Astrocyte (in vitro differentiated cells and primary cell): ENCODE data around the gene ZKSCAN1. TPM values are rescaled to one million over a fixed set of nuclear protein-coding genes. Genes with fewer than 3 reads are reported as not detected.

Experiments used
- DNase-seq: peaks from one replicate; pipeline ENCODE4 v3.0.0-alpha.2; 2010; ENCODE audit warnings: low read depth
- FAIRE-seq: peaks from 2 replicates; lab custom pipeline; 2011; peaks lifted over from hg19 to GRCh38; lab: Jason Lieb, UNC
- H2AFZ ChIP-seq: 2 replicates; pipeline ENCODE4 v1.6.0; 2012; ENCODE audit warnings: low read depth, low read length, inconsistent platforms
- H3K27ac ChIP-seq: 2 replicates; pipeline ENCODE4 v1.5.1; 2011; ENCODE audit warnings: low read depth, low read length, inconsistent platforms
- H3K27me3 ChIP-seq: 2 replicates; pipeline ENCODE4 v1.6.0; 2011; ENCODE audit warnings: low read length, inconsistent platforms; ENCODE audit not compliant: insufficient read depth
- H3K36me3 ChIP-seq: 2 replicates; pipeline ENCODE4 v1.5.1; 2011; ENCODE audit warnings: low read length, inconsistent platforms; ENCODE audit not compliant: insufficient read depth
- H3K4me1 ChIP-seq: 2 replicates; pipeline ENCODE4 v1.5.1; 2011; ENCODE audit warnings: low read length, inconsistent platforms; ENCODE audit not compliant: insufficient read depth
- H3K4me2 ChIP-seq: 2 replicates; pipeline ENCODE4 v1.6.0; 2012; ENCODE audit warnings: low read length, inconsistent platforms
- H3K4me3 ChIP-seq: 2 replicates; pipeline ENCODE4 v1.5.1; 2011; ENCODE audit warnings: low read depth, mild to moderate bottlenecking, low read length, inconsistent platforms; ENCODE audit not compliant: insufficient read depth
- H3K79me2 ChIP-seq: 2 replicates; pipeline ENCODE4 v1.6.0; 2012; ENCODE audit warnings: mild to moderate bottlenecking, low read length, inconsistent platforms; ENCODE audit not compliant: insufficient read depth
- H3K9ac ChIP-seq: 2 replicates; pipeline ENCODE4 v1.6.0; 2012; ENCODE audit warnings: mild to moderate bottlenecking, low read length, inconsistent platforms
- H3K9me3 ChIP-seq: 2 replicates; pipeline ENCODE4 v1.5.1; 2012; ENCODE audit warnings: low read depth, mild to moderate bottlenecking, low read length, inconsistent platforms; ENCODE audit not compliant: insufficient read depth
- H4K20me1 ChIP-seq: 2 replicates; pipeline ENCODE4 v1.6.0; 2012; ENCODE audit warnings: low read length, inconsistent platforms; ENCODE audit not compliant: insufficient read depth
- H3K27ac Mint-ChIP-seq: one replicate; pipeline ENCODE4 v1.8.0; 2021; ENCODE audit warnings: mild to moderate bottlenecking, mixed read lengths; ENCODE audit not compliant: unreplicated experiment
- H3K27me3 Mint-ChIP-seq: one replicate; pipeline ENCODE4 v1.8.0; 2021; ENCODE audit warnings: low read depth, mixed read lengths; ENCODE audit not compliant: unreplicated experiment
- H3K36me3 Mint-ChIP-seq: one replicate; pipeline ENCODE4 v1.8.0; 2021; ENCODE audit warnings: low read depth, mixed read lengths; ENCODE audit not compliant: unreplicated experiment
- H3K4me1 Mint-ChIP-seq: one replicate; pipeline ENCODE4 v1.8.0; 2021; ENCODE audit warnings: low read depth, mixed read lengths; ENCODE audit not compliant: unreplicated experiment
- H3K4me3 Mint-ChIP-seq: one replicate; pipeline ENCODE4 v1.8.0; 2021; ENCODE audit warnings: mild to moderate bottlenecking, moderate library complexity, mixed read lengths; ENCODE audit not compliant: unreplicated experiment
- H3K9me3 Mint-ChIP-seq: one replicate; pipeline ENCODE4 v1.8.0; 2021; ENCODE audit warnings: mild to moderate bottlenecking, mixed read lengths; ENCODE audit not compliant: unreplicated experiment
- EZH2 ChIP-seq: IDR thresholded peaks from 2 replicates; pipeline ENCODE4 v1.6.1; 2012; ENCODE audit warnings: mild to moderate bottlenecking, low read length, inconsistent platforms; ENCODE audit not compliant: insufficient read depth
- total RNA-seq: library from RNA; stranded (reverse); gene quantifications from 2 replicates; pipeline ENCODE4 v1.2.1, GENCODE V29; 2021
- TF ChIP-seq, protein P1 (sequence below): IDR thresholded peaks from 2 replicates; pipeline ENCODE4 v1.5.1; 2011; ENCODE audit warnings: low read depth, mild to moderate bottlenecking, inconsistent platforms, low read length, moderate library complexity; ENCODE audit not compliant: insufficient read depth

Gene ZKSCAN1
- total RNA-seq, 1 donor from 2014 or later = 70.8 TPM

DNA sequence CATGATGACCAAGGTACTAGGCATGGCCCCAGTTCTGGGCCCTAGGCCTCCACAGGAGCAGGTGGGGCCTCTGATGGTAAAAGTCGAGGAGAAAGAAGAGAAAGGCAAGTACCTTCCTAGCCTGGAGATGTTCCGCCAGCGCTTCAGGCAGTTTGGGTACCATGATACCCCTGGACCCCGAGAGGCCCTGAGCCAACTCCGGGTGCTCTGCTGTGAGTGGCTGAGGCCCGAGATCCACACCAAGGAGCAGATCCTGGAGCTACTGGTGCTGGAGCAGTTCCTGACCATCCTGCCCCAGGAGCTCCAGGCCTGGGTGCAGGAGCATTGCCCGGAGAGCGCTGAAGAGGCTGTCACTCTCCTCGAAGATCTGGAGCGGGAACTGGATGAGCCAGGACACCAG is 41.6 kb downstream of the ZKSCAN1 start:
- H3K4me1 Mint-ChIP-seq = no peaks in the 10 kb centered on the region
- Histone ChIP-seq H3K27ac (no peak overlapping the region), H3K9ac (no peak overlapping the region), H3K4me3 (no peak overlapping the region), H3K4me1 (no peaks in the 10 kb centered on the region), H3K9me3 (no peaks in the 10 kb centered on the region), H3K79me2 (peaks cover 15% of the 10 kb centered on the region), H4K20me1 (peaks cover 7% of the 10 kb centered on the region), H3K36me3 (peaks cover 10% of the 10 kb centered on the region), H2AFZ (no peak overlapping the region), H3K4me2 (no peak overlapping the region), H3K27me3 (no peaks in the 10 kb centered on the region)
- H3K4me3 Mint-ChIP-seq = no peak overlapping the region
- FAIRE-seq (no peak), DNase-seq (no peak)
- no peak overlapping the region for H3K27ac Mint-ChIP-seq
- H3K9me3 Mint-ChIP-seq = peaks cover 2% of the 10 kb centered on the region
- TF ChIP-seq, protein P1, sequence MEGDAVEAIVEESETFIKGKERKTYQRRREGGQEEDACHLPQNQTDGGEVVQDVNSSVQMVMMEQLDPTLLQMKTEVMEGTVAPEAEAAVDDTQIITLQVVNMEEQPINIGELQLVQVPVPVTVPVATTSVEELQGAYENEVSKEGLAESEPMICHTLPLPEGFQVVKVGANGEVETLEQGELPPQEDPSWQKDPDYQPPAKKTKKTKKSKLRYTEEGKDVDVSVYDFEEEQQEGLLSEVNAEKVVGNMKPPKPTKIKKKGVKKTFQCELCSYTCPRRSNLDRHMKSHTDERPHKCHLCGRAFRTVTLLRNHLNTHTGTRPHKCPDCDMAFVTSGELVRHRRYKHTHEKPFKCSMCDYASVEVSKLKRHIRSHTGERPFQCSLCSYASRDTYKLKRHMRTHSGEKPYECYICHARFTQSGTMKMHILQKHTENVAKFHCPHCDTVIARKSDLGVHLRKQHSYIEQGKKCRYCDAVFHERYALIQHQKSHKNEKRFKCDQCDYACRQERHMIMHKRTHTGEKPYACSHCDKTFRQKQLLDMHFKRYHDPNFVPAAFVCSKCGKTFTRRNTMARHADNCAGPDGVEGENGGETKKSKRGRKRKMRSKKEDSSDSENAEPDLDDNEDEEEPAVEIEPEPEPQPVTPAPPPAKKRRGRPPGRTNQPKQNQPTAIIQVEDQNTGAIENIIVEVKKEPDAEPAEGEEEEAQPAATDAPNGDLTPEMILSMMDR = no peak
- TF ChIP-seq EZH2 = no peak
- no peaks in the 10 kb centered on the region for H3K27me3 Mint-ChIP-seq
- H3K36me3 Mint-ChIP-seq = peaks cover 24% of the 10 kb centered on the region

DNA sequence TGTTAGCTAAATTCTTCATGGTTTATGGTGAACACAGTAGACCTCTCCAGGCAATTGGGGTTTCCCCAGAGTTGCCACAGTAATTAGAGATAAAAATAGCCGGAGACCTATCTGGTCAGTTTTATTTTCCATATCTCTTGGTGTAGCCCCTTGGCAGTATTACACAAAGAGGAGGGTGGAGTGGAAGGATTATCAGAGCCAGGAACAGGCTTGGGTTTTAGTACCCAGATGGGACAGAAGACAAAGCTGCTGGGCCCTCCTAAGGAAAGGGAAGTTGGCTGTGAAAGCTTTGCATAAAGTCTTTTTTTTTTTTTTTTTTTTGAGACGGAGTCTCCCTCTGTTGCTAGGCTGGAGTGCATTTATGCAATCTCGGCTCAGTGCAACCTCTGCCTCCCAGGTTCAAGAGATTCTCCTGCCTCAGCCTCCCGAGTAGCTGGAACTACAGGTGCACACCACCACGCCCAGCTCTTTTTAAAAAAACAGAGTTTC is 43.9 kb downstream of the ZKSCAN1 start:
- peaks cover 2% of the 10 kb centered on the region for H3K9me3 Mint-ChIP-seq
- H3K4me1 ChIP-seq = no peaks in the 10 kb centered on the region
- H3K4me3 Mint-ChIP-seq = no peak overlapping the region

More for the DNA sequence above, 43.9 kb downstream of the ZKSCAN1 start:
- H3K4me3 ChIP-seq = no peak overlapping the region
- FAIRE-seq (no peak), DNase-seq (no peak)
- H3K27ac ChIP-seq = no peak overlapping the region
- peaks cover 36% of the 10 kb centered on the region for H3K36me3 Mint-ChIP-seq
- H3K36me3 ChIP-seq = peaks cover 17% of the 10 kb centered on the region
- H2AFZ ChIP-seq = no peak overlapping the region
- H3K9ac ChIP-seq = no peak overlapping the region
- H3K79me2 ChIP-seq = peaks cover 3% of the 10 kb centered on the region
- TF ChIP-seq, protein P1 = no peak
- TF ChIP-seq EZH2 = no peak
- no peak overlapping the region for H3K27ac Mint-ChIP-seq
- H3K27me3 Mint-ChIP-seq = no peaks in the 10 kb centered on the region
- H4K20me1 ChIP-seq = peaks cover 3% of the 10 kb centered on the region
- no peaks in the 10 kb centered on the region for H3K4me1 Mint-ChIP-seq
- H3K27me3 ChIP-seq = no peaks in the 10 kb centered on the region
- H3K4me2 ChIP-seq = no peak overlapping the region
- H3K9me3 ChIP-seq = peaks cover 6% of the 10 kb centered on the region
